ENCODE results near the gene LRRC74B.

The LRRC74B gene

DNA sequence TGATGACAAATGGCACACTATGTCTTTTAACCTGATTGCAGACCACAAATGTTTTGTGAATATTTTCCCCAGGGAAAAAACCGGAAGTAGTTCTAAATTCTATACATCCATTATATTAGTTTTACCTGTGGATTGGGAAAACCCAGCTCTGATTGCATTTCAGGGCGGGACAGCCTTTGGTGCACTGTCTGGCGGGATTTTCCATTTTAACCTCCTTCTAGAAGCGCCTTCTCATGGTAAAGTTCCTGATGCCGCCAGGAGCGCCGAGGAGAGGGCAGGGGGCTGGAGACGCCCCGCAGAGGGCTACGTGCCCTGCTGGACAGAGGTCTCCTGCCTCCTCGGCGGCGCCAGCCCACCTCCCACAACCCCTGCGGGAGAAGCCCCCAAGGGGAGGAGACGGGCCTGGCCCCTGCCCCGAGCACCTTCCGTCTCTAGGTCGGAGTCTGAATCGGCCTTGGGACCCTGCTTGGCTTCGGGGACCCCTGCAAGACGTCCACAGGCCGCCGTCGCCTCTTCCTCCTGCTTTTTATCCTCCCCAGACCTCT lies 32.0 kb upstream of the LRRC74B start:
- H3K36me3 ChIP-seq (ENCODE audit: insufficient read depth, low read length): no peaks in the 10 kb centered on the region
- no peak overlapping the region for H3K4me3 ChIP-seq (ENCODE audit: low read length, poor library complexity, severe bottlenecking)
- no peaks in the 10 kb centered on the region for H3K9me2 ChIP-seq (replicated peaks; ENCODE audit: low read depth, low read length)
- no peak overlapping the region for H2AFZ ChIP-seq (ENCODE audit: low read length)
- H3K9ac ChIP-seq (ENCODE audit: low read depth, low read length, poor library complexity, severe bottlenecking): no peak overlapping the region
- no peaks in the 10 kb centered on the region for H3F3A ChIP-seq (ENCODE audit: low read depth)
- peak overlapping the region; percentile 40 for H3K4me2 ChIP-seq (ENCODE audit: low read depth, low read length, poor library complexity, severe bottlenecking)
- H3K9me3 ChIP-seq (ENCODE audit: insufficient read depth, low read depth, low read length): no peaks in the 10 kb centered on the region
- TF ChIP-seq EZH2phosphoT487 (IDR thresholded peaks at IDR 0.05; ENCODE audit: borderline replicate concordance) (no peak), CTCF (conservative IDR thresholded peaks at IDR 0.05; ENCODE audit: low read length) (no peak)
- H3K4me1 ChIP-seq (ENCODE audit: insufficient read depth, low read length, poor library complexity, severe bottlenecking): no peaks in the 10 kb centered on the region
- H4K20me1 ChIP-seq (ENCODE audit: insufficient read depth, low read length, poor library complexity, severe bottlenecking): no peaks in the 10 kb centered on the region
- H3K79me2 ChIP-seq (ENCODE audit: insufficient read depth, low read length): no peaks in the 10 kb centered on the region
- H3K27me3 ChIP-seq (ENCODE audit: insufficient read depth, low read length, poor library complexity, severe bottlenecking): no peaks in the 10 kb centered on the region

GRCh38 chr22:21014202-21014725 lies 31.5 kb upstream of the LRRC74B start:
- no peak for TF ChIP-seq CTCF (conservative IDR thresholded peaks at IDR 0.05; ENCODE audit: low read length)
- no peak for TF ChIP-seq EZH2phosphoT487 (IDR thresholded peaks at IDR 0.05; ENCODE audit: borderline replicate concordance)

DNA sequence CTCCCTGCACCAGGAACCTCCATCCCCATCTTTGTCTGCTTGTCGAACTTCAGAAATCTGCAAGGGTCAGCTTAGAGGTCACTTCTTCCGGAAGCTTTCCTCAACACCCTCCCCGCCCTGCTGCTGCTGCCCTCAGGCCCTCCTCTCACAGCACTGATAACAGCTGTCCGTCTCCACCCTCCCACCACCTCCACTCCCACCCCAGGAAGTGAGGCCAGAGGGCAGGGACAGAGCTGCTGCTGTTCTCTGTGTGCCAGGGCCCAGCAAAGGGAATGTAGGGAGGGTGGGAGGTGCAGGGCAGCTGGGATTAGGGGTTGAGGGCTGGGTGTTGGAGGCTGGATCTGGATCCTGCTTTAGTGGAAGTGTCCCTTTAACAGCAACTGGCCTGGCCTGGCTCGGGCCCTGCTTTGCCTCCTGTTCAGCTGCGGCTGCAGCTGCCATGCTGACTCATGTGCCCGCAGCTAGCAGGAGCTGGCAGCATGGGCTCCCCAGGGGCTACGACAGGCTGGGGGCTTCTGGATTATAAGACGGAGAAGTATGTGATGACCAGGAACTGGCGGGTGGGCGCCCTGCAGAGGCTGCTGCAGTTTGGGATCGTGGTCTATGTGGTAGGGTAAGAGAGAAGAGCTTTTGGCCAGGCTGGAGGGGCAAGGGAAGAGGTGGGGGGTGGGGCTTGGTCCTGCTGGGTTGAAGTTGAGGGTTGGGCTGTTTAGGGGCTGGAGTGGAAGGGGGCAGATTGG lies 30.9 kb upstream of the LRRC74B start, which contains the start of gene P2RX6:
P2RX6 (plus strand) TSS at position 440 of the 740 bp plus-strand sequence; CDS start at position 450, 10 bp downstream.
- Histone ChIP-seq H3F3A (ENCODE audit: low read depth) (no peaks in the 10 kb centered on the region), H3K9me2 (replicated peaks; ENCODE audit: low read depth, low read length) (no peaks in the 10 kb centered on the region), H4K20me1 (ENCODE audit: insufficient read depth, low read length, poor library complexity, severe bottlenecking) (no peaks in the 10 kb centered on the region), H2AFZ (ENCODE audit: low read length) (no peak within 1 kb of the TSS), H3K4me2 (ENCODE audit: low read depth, low read length, poor library complexity, severe bottlenecking) (peak within 1 kb of the TSS; percentile 40), H3K36me3 (ENCODE audit: insufficient read depth, low read length) (no peaks in the 10 kb centered on the region), H3K9me3 (ENCODE audit: insufficient read depth, low read depth, low read length) (no peaks in the 10 kb centered on the region), H3K4me3 (ENCODE audit: low read length, poor library complexity, severe bottlenecking) (no peak within 1 kb of the TSS), H3K27me3 (ENCODE audit: insufficient read depth, low read length, poor library complexity, severe bottlenecking) (no peaks in the 10 kb centered on the region), H3K9ac (ENCODE audit: low read depth, low read length, poor library complexity, severe bottlenecking) (no peak within 1 kb of the TSS), H3K79me2 (ENCODE audit: insufficient read depth, low read length) (no peaks in the 10 kb centered on the region), H3K4me1 (ENCODE audit: insufficient read depth, low read length, poor library complexity, severe bottlenecking) (no peaks in the 10 kb centered on the region)
- no peak for TF ChIP-seq CTCF (conservative IDR thresholded peaks at IDR 0.05; ENCODE audit: low read length)

More at GRCh38 chr22:21014202-21014725, 31.5 kb upstream of the LRRC74B start:
- no peaks in the 10 kb centered on the region for H3K4me1 ChIP-seq (ENCODE audit: insufficient read depth, low read length, poor library complexity, severe bottlenecking)
- no peaks in the 10 kb centered on the region for H3K36me3 ChIP-seq (ENCODE audit: insufficient read depth, low read length)
- H3K4me2 ChIP-seq (ENCODE audit: low read depth, low read length, poor library complexity, severe bottlenecking): peak overlapping the region; percentile 40
- no peaks in the 10 kb centered on the region for H3K9me3 ChIP-seq (ENCODE audit: insufficient read depth, low read depth, low read length)
- no peaks in the 10 kb centered on the region for H3K79me2 ChIP-seq (ENCODE audit: insufficient read depth, low read length)
- no peak overlapping the region for H2AFZ ChIP-seq (ENCODE audit: low read length)
- H3K27me3 ChIP-seq (ENCODE audit: insufficient read depth, low read length, poor library complexity, severe bottlenecking): no peaks in the 10 kb centered on the region
- no peak overlapping the region for H3K9ac ChIP-seq (ENCODE audit: low read depth, low read length, poor library complexity, severe bottlenecking)
- no peak overlapping the region for H3K4me3 ChIP-seq (ENCODE audit: low read length, poor library complexity, severe bottlenecking)
- H3F3A ChIP-seq (ENCODE audit: low read depth): no peaks in the 10 kb centered on the region
- no peaks in the 10 kb centered on the region for H4K20me1 ChIP-seq (ENCODE audit: insufficient read depth, low read length, poor library complexity, severe bottlenecking)
- H3K9me2 ChIP-seq (replicated peaks; ENCODE audit: low read depth, low read length): no peaks in the 10 kb centered on the region
